IMR-90 (cell line): Measurements from ENCODE around the gene SIM1.

Source experiments
- CEBPB ChIP-seq: IDR thresholded peaks from 2 replicates; pipeline ENCODE4 v1.6.1; 2012; ENCODE audit warnings: low read depth, low read length, improper control_type of control experiment
- POLR2A ChIP-seq: IDR thresholded peaks from 2 replicates; pipeline ENCODE4 v1.6.1; 2012; ENCODE audit warnings: mild to moderate bottlenecking, low read depth, low read length
- RAD21 ChIP-seq: IDR thresholded peaks from 2 replicates; pipeline ENCODE4 v1.6.1; 2012; ENCODE audit warnings: low read length, improper control_type of control experiment
- RCOR1 ChIP-seq: IDR thresholded peaks from 2 replicates; pipeline ENCODE4 v1.6.1; 2012; ENCODE audit warnings: mild to moderate bottlenecking, low read length, improper control_type of control experiment; ENCODE audit not compliant: insufficient replicate concordance
- TF ChIP-seq, protein P1 (sequence below): conservative IDR thresholded peaks from 2 replicates; pipeline ENCODE4 v1.5.1; 2012; ENCODE audit warnings: mild to moderate bottlenecking, low read depth, low read length, improper control_type of control experiment

DNA sequence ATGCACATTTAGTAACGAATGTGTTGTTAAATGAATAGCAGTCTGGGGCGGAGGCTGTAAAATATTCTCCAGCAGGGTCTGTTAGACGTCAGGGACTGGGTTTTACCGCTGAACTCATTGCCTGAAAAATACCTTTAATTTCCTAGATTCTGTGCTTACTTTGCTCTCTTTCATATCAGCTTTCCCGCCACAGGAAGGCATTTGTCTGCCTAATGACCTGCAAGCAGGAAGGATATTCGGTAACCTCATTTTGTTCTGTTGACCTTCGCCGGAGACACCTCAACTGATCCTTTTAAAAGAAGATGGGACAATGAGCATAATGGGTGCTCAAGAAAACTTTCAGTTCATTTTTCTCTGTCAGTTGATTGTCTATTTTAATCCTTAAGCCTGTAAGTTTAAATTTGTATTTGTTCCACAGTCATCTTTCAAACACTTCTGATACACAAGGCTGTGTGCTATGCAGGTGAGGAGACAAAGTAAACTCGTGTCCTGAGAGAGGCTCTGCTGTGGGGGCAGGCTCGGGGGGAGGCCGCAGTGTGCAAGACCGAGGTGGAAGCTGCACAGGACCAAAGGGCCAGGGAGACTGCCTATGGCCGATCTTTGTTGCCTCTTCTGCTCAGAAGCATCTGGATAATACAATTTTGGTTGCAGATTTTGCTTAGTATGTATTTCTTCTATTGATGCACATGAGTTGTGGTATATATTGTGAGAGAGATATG, 27.4 kb upstream of the SIM1 start:
- no peak for TF ChIP-seq RAD21
- no peak for TF ChIP-seq POLR2A
- TF ChIP-seq, protein P1, sequence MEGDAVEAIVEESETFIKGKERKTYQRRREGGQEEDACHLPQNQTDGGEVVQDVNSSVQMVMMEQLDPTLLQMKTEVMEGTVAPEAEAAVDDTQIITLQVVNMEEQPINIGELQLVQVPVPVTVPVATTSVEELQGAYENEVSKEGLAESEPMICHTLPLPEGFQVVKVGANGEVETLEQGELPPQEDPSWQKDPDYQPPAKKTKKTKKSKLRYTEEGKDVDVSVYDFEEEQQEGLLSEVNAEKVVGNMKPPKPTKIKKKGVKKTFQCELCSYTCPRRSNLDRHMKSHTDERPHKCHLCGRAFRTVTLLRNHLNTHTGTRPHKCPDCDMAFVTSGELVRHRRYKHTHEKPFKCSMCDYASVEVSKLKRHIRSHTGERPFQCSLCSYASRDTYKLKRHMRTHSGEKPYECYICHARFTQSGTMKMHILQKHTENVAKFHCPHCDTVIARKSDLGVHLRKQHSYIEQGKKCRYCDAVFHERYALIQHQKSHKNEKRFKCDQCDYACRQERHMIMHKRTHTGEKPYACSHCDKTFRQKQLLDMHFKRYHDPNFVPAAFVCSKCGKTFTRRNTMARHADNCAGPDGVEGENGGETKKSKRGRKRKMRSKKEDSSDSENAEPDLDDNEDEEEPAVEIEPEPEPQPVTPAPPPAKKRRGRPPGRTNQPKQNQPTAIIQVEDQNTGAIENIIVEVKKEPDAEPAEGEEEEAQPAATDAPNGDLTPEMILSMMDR: no peak
- TF ChIP-seq RCOR1: no peak
- no peak for TF ChIP-seq CEBPB
